Stimulated activated CD4-positive, alpha-beta T cell treated with anti-CD3 and anti-CD28 coated beads, Interleukin-12 subunit alpha, Interleukin-12 subunit beta, amount 100 ng/mL, for 48 hours (primary cell): ENCODE data around the gene CACHD1.
"Not testable (repeated sequence)": the region's sequence is repeated elsewhere in the genome, so short reads cannot be mapped to it uniquely, and the experiment has no call there.

ENCODE experiments used
- DNase-seq, 3 donors: peaks; one replicate each; pipeline ENCODE4 v3.0.0-alpha.2; 2020; ENCODE audit warnings: low read depth in 2 of 3, low spot score in 1 of 3

The CACHD1 gene

DNA sequence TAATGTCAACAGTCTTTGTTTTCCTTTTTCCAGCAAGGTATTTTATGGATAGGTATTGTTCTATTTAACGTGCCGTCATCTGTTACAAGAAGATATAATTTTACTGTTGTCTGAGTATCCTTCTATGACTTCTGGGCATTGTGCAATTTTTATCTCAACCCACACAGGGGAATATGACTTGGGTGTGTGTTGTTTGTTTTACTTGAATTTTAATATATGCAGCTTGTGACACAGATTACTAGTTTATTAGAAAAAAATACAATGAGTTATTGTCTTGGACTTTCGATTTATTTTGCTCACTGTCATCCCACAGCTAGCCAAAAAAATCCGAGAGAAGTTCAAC lies 111.9 kb downstream of the CACHD1 start:
- DNase-seq = no peak

DNA sequence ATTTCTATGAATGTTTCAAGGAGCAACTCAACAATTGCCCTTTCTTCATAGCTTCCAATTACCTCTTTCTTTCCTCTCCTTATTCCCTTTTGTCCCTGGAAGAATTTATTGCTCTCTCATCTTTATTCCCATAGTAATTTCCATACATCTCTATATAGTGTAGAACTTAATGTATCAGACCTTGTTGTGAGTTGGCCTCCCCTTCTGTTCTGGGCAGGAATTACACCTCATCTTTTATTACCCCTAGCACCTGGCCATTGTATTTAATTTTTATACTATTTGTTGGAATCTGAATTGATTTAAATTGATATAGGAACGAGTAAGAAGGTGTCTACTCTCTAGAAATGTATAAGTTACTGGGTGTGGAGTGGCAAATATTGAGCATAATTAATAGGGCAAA lies 114.5 kb downstream of the CACHD1 start:
- DNase-seq = no peak

GRCh38 chr1:64588876-64589275 lies 118.9 kb downstream of the CACHD1 start:
- no peak for DNase-seq

GRCh38 chr1:64590316-64590715 lies 120.4 kb downstream of the CACHD1 start:
- no peak for DNase-seq

DNA sequence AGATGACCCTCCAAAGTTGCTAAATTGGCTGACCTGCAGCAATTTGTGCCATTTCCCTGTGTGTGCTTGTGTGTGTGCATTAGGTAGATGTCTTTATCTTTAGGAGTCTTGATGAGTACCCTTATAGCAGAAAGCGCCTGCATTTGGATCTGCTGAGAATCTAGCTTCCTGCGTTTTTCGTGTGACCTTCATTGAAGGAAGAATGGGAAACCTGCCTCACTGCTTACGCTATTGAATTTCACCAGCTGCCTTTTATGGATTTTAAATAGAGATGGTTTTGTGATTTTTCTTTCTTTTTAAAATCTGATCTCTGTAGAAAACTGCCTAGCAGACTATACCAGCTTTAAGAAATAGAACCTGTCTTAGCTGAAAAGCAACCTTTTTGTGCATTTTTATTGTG lies 124.5 kb downstream of the CACHD1 start:
- no peak for DNase-seq

DNA sequence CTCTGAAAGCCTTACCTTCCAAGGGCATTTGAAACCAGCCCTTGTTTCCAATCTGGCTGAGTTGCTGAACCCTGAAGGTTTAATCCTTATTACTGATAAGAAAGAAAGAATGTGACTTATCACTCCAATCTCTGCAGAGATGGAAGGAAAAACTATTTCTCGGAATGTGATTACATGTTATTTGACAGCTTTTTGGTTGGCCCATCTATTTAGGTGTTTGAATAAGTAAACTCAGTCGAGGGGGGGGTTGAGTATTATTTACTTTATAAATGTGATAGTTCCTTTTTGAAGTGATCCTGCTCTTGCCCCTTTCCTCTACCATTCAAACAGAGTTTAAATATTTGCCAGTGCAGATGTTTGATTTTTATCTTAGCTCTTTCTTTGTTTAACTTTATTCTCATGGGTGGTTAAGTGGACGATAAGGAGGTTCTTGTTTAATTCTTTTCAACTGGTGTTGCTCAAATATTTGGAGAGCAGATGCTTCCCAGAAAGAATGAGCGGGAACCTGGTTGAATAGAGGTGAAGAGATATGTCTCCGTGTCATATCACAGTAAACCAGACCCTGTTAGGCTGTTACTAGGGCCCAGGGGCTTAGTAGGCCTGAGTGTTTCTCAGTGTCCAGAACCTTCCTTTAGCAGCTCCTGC lies 126.1 kb downstream of the CACHD1 start:
- DNase-seq = no peak

GRCh38 chr1:64597113-64597512 lies 127.2 kb downstream of the CACHD1 start:
- no peak for DNase-seq

DNA sequence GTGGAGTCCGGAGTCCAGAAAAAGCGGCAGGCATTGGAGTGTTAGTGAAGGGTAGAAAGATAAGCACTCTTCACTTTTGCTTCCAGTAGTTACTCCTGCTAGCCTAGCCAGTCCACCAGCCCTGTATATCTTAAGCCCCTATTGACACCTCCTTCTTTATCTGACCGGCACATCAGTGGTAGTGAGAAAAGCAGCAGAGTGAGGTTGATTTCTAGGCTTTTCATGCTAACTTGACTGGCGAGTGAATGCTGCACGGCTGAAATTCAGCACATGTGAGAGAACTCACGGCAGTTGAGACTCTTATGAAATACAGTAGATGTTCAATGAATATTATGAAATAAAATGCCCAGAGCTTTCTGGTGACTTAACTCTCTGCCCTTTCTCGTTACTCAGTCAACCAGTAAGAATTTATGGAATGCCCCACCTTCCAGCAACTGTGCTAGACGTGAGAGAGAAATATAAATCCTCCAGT lies 128.2 kb downstream of the CACHD1 start:
- DNase-seq = no peak

DNA sequence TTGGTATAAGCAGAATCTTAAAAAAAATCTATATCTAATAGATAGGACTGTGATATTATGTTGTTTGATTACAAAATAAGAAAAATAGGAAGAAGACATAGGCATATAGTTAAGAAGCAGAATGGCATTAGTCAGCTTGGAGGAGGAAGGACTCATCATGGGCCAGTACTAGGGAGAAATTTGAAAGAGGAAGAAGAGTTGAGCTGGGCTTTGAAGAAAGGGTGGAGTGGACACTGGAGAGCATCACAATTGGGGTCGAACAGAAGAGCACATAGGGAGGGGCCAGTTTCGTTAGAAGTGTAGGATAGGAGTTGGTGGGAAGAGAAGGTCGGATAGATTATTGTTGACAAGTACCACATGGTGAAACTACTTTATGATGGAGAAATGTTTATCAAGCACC lies 129.3 kb downstream of the CACHD1 start:
- DNase-seq = no peak

GRCh38 chr1:64601207-64601606 lies 131.3 kb downstream of the CACHD1 start:
- DNase-seq = no peak

GRCh38 chr1:64608005-64608650 lies 138.2 kb downstream of the CACHD1 start:
- no peak for DNase-seq

GRCh38 chr1:64608651-64609048 lies 138.7 kb downstream of the CACHD1 start:
- no peak for DNase-seq

GRCh38 chr1:64610950-64611349 lies 141.0 kb downstream of the CACHD1 start:
- DNase-seq = not testable (repeated sequence)

DNA sequence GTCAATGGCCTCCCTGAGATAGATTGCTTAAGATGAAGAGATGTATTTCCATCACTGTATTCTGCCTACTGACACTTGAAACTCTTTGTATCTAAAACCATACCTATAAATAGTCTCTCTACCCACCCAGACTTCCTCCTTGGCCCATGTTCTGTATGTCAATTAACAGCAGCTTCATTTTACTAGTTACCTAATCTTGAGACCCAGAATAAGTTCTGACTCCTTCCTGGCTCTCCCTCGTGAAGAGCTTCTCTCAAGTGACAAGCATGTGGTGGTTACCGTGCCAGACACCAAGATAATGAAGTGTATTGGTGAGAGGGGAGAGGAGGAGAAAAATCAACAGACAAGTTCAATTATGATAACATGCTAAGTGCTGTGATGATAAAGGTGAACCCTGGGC lies 146.1 kb downstream of the CACHD1 start:
- DNase-seq = no peak

GRCh38 chr1:64623750-64624191 lies 153.8 kb downstream of the CACHD1 start:
- peak in 2 of 3 donors; percentile 5 to 13 for DNase-seq

- no peak for DNase-seq
Measured at GRCh38 chr1:64624218-64624713, 154.3 kb downstream of the CACHD1 start.

- DNase-seq = no peak
Measured at GRCh38 chr1:64624808-64625207, 154.9 kb downstream of the CACHD1 start.

DNA sequence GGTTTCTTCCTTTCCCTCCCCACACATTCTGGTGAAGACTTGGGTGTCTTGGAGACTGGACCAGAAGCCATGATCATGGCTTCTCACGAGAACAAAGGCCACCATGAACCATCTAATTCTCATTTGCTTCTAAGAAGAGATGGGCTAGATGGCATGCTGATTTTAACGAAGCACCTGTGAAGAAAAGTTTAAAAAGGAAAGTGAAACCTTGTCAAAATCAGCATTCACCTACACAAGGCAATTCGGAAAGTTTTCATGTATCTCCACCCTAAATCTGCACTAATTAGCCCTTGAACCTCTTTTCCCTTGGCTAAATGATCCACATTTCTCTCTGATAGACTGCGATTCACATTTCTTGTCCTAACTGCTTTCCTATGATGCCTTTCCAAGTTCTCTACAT lies 160.7 kb downstream of the CACHD1 start:
- no peak for DNase-seq

DNA sequence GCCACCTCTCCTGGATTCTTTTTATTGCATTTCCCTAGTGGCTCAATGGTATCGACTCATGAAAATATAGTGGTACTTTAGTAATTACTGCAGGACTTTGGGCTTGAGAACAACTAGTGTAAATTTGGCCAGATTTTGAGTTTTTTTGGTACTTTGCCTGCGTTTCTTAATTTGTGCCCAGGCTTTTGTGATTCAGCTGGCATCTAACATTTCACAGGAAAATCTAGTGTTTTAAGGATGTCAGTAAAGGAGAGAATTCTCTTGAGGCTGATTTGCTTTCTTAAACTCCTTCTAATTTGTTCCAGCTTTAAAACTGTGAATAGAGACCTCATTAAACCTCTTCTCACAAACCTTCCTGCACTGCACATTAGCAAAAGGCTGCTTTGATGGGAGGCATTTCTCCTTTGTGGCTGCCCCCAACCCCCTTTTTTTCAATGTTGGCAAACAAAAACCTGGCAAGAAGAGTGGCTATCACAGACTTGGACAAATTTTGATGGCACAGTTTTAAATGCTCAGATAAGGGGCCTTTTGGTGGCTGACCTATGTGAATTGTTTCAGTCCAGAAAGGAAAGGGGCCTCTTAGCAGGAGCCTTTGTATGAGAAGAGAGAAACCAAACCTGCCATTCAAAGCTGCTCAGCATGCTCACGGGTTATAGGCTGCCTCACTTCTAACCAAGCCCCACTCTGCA lies 161.6 kb downstream of the CACHD1 start:
- no peak for DNase-seq

GRCh38 chr1:64632936-64633335 lies 163.0 kb downstream of the CACHD1 start:
- DNase-seq = no peak

- no peak for DNase-seq
Measured at GRCh38 chr1:64645735-64646134, 175.8 kb downstream of the CACHD1 start.

DNA sequence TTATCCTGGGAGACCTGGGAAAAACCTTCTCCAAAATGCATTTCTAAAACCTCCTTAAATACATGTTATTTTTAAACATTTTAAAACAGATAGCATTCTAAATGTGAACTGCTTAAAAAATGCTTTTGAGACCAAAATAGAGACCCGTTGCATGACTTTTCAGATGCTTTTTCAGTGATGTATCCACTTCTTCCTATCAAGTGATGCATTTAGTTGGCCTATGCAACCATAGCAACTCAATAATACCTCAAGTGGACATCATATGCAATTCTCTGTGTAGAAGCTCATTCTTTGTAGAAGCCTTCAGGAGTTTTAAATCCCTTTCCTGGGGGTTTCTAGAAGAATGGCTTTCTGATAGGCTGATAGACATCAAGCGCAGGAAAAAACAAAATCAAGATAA lies 180.5 kb downstream of the CACHD1 start:
- no peak for DNase-seq
